ENCODE data around the gene IL1RAPL2.

The IL1RAPL2 gene

GRCh38 chrX:105711805-105712204 lies 1145.8 kb downstream of the IL1RAPL2 start:
- no peaks in the 10 kb centered on the region for H3K27me3 ChIP-seq (ENCODE audit: insufficient read depth, insufficient read length)
- no peaks in the 10 kb centered on the region for H3K36me3 ChIP-seq (ENCODE audit: insufficient read depth, insufficient read length, low read length)
- DNase-seq (ENCODE audit: low read depth, low spot score), result no peak
- no peak overlapping the region for H3K4me3 ChIP-seq (ENCODE audit: insufficient read length, low read depth)
- no peaks in the 10 kb centered on the region; the same call in 1 of the 2 replicates for H3K9me3 ChIP-seq (ENCODE audit: insufficient read depth, low read length)
- H3K4me1 ChIP-seq (ENCODE audit: insufficient read depth, insufficient read length), result no peaks in the 10 kb centered on the region
- TF ChIP-seq YY1 (IDR thresholded peaks at IDR 0.05; ENCODE audit: insufficient read depth, insufficient read length) (no peak), ZNF274 (IDR thresholded peaks at IDR 0.05; ENCODE audit: low read depth, low read length) (no peak), SUZ12 (IDR thresholded peaks at IDR 0.05; ENCODE audit: extremely low read depth, insufficient read depth, insufficient read length) (no peak)
- H3K9ac ChIP-seq (ENCODE audit: insufficient read length, low read depth), result no peak overlapping the region

GRCh38 chrX:105715746-105716145 lies 1149.7 kb downstream of the IL1RAPL2 start:
- H3K9me3 ChIP-seq (ENCODE audit: insufficient read depth, low read length), result no peaks in the 10 kb centered on the region; the same call in 1 of the 2 replicates
- no peaks in the 10 kb centered on the region for H3K4me1 ChIP-seq (ENCODE audit: insufficient read depth, insufficient read length)
- DNase-seq (ENCODE audit: low read depth, low spot score), result no peak
- no peak for TF ChIP-seq SUZ12 (IDR thresholded peaks at IDR 0.05; ENCODE audit: extremely low read depth, insufficient read depth, insufficient read length)
- TF ChIP-seq ZNF274 (IDR thresholded peaks at IDR 0.05; ENCODE audit: low read depth, low read length), result no peak
- no peak for TF ChIP-seq YY1 (IDR thresholded peaks at IDR 0.05; ENCODE audit: insufficient read depth, insufficient read length)
- no peaks in the 10 kb centered on the region for H3K36me3 ChIP-seq (ENCODE audit: insufficient read depth, insufficient read length, low read length)
- no peaks in the 10 kb centered on the region for H3K27me3 ChIP-seq (ENCODE audit: insufficient read depth, insufficient read length)
- H3K9ac ChIP-seq (ENCODE audit: insufficient read length, low read depth), result no peak overlapping the region
- no peak overlapping the region for H3K4me3 ChIP-seq (ENCODE audit: insufficient read length, low read depth)

DNA sequence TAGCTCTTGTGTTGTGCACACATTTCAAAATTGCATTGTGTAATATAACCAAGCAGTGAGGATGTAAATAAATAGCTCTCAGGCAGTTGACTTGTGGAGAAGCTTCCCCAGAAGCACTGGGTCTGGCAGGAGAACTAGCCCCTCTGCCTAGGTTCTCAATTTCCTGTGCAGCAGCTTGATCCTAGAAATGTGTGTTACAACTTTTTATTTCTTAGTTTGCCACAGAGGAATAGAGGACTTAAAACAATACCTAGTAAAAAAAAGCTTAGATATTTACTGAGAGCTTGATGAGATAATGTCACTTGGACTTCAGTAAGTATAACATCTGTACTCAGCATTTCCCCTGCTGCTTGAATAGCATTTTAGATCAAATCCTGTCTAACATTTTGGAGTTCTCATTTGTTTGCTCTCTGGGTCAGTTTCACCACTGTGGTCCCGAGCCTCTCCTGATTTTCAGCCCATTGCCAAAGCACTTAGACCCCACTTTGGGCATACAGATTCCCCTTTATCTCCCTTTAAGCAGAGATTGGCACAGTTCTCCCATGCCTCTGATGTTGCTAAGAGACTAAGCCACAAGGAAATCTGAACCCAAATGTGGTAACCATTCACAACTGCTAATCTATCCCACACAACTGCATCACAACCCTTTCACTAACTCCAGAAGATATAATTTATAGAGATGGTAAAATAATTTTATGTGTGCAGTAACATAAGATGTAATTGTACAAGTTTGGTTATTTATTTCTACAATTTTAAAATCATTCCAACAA lies 1158.2 kb downstream of the IL1RAPL2 start:
- Histone ChIP-seq H3K27me3 (ENCODE audit: insufficient read depth, insufficient read length) (no peaks in the 10 kb centered on the region), H3K4me1 (ENCODE audit: insufficient read depth, insufficient read length) (no peaks in the 10 kb centered on the region), H3K9ac (ENCODE audit: insufficient read length, low read depth) (no peak overlapping the region), H3K4me3 (ENCODE audit: insufficient read length, low read depth) (no peak overlapping the region), H3K9me3 (ENCODE audit: insufficient read depth, low read length) (no peaks in the 10 kb centered on the region), H3K36me3 (ENCODE audit: insufficient read depth, insufficient read length, low read length) (no peaks in the 10 kb centered on the region)
- no peak for DNase-seq (ENCODE audit: low read depth, low spot score)
- no peak for TF ChIP-seq ZNF274 (IDR thresholded peaks at IDR 0.05; ENCODE audit: low read depth, low read length)

- H3K9ac ChIP-seq (ENCODE audit: insufficient read length, low read depth), result no peak overlapping the region
- H3K27me3 ChIP-seq (ENCODE audit: insufficient read depth, insufficient read length), result no peaks in the 10 kb centered on the region
- no peaks in the 10 kb centered on the region for H3K9me3 ChIP-seq (ENCODE audit: insufficient read depth, low read length)
- no peak for DNase-seq (ENCODE audit: low read depth, low spot score)
- no peak overlapping the region for H3K4me3 ChIP-seq (ENCODE audit: insufficient read length, low read depth)
- no peaks in the 10 kb centered on the region for H3K36me3 ChIP-seq (ENCODE audit: insufficient read depth, insufficient read length, low read length)
- H3K4me1 ChIP-seq (ENCODE audit: insufficient read depth, insufficient read length), result no peaks in the 10 kb centered on the region
- no peak for TF ChIP-seq SUZ12 (IDR thresholded peaks at IDR 0.05; ENCODE audit: extremely low read depth, insufficient read depth, insufficient read length)
Observed at GRCh38 chrX:105725228-105725627, 1159.2 kb downstream of the IL1RAPL2 start.

DNA sequence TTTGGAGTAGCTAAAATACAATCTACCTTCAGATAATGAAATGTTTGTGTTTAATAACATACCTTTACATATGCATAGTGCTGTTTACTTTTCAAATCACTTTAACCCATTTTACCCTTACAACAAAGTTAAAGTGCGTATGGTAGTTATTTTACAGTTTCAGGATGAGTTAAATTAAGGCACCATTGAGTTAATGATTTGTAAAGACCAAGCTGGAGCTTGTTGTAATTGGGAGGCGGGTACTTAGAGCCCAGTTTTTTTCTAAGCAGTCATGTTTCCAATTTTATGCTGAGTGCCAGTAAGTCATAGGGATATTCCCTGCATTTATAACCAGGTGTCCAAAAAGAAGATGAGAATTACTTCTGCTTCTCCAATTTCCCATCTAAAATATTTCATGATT lies 1172.2 kb downstream of the IL1RAPL2 start:
- no peaks in the 10 kb centered on the region for H3K4me1 ChIP-seq (ENCODE audit: insufficient read depth, insufficient read length)
- H3K9me3 ChIP-seq (ENCODE audit: insufficient read depth, low read length), result no peaks in the 10 kb centered on the region
- no peak overlapping the region for H3K9ac ChIP-seq (ENCODE audit: insufficient read length, low read depth)
- no peak for DNase-seq (ENCODE audit: low read depth, low spot score)
- H3K4me3 ChIP-seq (ENCODE audit: insufficient read length, low read depth), result no peak overlapping the region
- H3K27me3 ChIP-seq (ENCODE audit: insufficient read depth, insufficient read length), result no peaks in the 10 kb centered on the region
- H3K36me3 ChIP-seq (ENCODE audit: insufficient read depth, insufficient read length, low read length), result no peaks in the 10 kb centered on the region
- TF ChIP-seq ZNF274 (IDR thresholded peaks at IDR 0.05; ENCODE audit: low read depth, low read length) (no peak), YY1 (IDR thresholded peaks at IDR 0.05; ENCODE audit: insufficient read depth, insufficient read length) (no peak), SUZ12 (IDR thresholded peaks at IDR 0.05; ENCODE audit: extremely low read depth, insufficient read depth, insufficient read length) (no peak)

GRCh38 chrX:105744291-105744690 lies 1178.3 kb downstream of the IL1RAPL2 start:
- Histone ChIP-seq H3K4me1 (ENCODE audit: insufficient read depth, insufficient read length) (no peaks in the 10 kb centered on the region), H3K27me3 (ENCODE audit: insufficient read depth, insufficient read length) (no peaks in the 10 kb centered on the region), H3K4me3 (ENCODE audit: insufficient read length, low read depth) (no peak overlapping the region), H3K9me3 (ENCODE audit: insufficient read depth, low read length) (no peaks in the 10 kb centered on the region), H3K36me3 (ENCODE audit: insufficient read depth, insufficient read length, low read length) (no peaks in the 10 kb centered on the region), H3K9ac (ENCODE audit: insufficient read length, low read depth) (no peak overlapping the region)
- TF ChIP-seq YY1 (IDR thresholded peaks at IDR 0.05; ENCODE audit: insufficient read depth, insufficient read length) (no peak), ZNF274 (IDR thresholded peaks at IDR 0.05; ENCODE audit: low read depth, low read length) (no peak), SUZ12 (IDR thresholded peaks at IDR 0.05; ENCODE audit: extremely low read depth, insufficient read depth, insufficient read length) (no peak)
- DNase-seq (ENCODE audit: low read depth, low spot score), result no peak

- Histone ChIP-seq H3K9ac (ENCODE audit: insufficient read length, low read depth) (no peak overlapping the region), H3K4me1 (ENCODE audit: insufficient read depth, insufficient read length) (no peaks in the 10 kb centered on the region), H3K4me3 (ENCODE audit: insufficient read length, low read depth) (no peak overlapping the region), H3K36me3 (ENCODE audit: insufficient read depth, insufficient read length, low read length) (no peaks in the 10 kb centered on the region), H3K9me3 (ENCODE audit: insufficient read depth, low read length) (no peaks in the 10 kb centered on the region), H3K27me3 (ENCODE audit: insufficient read depth, insufficient read length) (no peaks in the 10 kb centered on the region)
- TF ChIP-seq SUZ12 (IDR thresholded peaks at IDR 0.05; ENCODE audit: extremely low read depth, insufficient read depth, insufficient read length), result no peak
- TF ChIP-seq ZNF274 (IDR thresholded peaks at IDR 0.05; ENCODE audit: low read depth, low read length), result no peak
- no peak for TF ChIP-seq YY1 (IDR thresholded peaks at IDR 0.05; ENCODE audit: insufficient read depth, insufficient read length)
- DNase-seq (ENCODE audit: low read depth, low spot score), result no peak
Observed at GRCh38 chrX:105744946-105745345, 1178.9 kb downstream of the IL1RAPL2 start.

Data from NT2/D1 (cell line).